ENCODE data around the gene INTS2. TPM values are rescaled to one million over a fixed set of nuclear protein-coding genes. Genes with fewer than 3 reads are reported as not detected.

The INTS2 gene
- polyA plus RNA-seq, 1 donor (not counting 4 experiments of a cell fraction or from before 2014, with no cell fraction given), result 10.4 TPM

DNA sequence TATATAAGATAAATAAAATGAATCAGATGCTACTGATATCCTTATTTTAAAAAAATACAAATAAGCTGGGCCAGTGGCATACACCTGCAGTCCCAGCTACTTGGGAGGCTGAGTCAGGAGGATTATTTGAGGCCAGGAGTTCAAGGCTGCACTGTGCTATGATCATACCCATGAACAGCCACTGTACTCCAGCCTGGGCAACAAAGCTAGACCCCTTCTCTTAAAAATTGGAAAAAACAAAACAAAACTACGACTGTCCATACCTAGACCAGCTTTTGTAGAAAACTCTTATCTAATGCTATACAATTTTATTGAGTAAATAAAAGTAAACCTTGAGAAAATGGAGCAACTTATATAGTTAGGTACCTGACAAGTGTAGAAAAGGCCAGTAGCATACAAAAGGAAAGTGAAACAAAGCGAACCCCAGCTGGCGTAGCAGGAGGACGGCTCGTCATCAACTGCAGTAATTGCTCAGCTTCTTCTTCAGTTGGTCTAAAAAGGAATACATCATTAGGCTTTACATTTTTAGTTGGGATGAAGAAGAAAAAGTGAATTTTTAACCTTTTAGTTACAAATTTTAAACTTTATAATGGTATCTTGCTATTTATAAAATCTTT lies 23.6 kb downstream of the INTS2 start:
- FAIRE-seq (no peak), DNase-seq (ENCODE audit: low read depth, low spot score) (no peak)
- H4K20me1 ChIP-seq (ENCODE audit: control insufficient read depth, extremely low read depth, insufficient read depth, low read length), result no peaks in the 10 kb centered on the region
- no peak overlapping the region for H3K4me2 ChIP-seq (ENCODE audit: control insufficient read depth, extremely low read depth, insufficient read depth, low read depth, low read length)
- no peaks in the 10 kb centered on the region for H3K79me2 ChIP-seq (ENCODE audit: control insufficient read depth, insufficient read depth, low read length)
- H3K9me1 ChIP-seq (ENCODE audit: control insufficient read depth, extremely low read depth, insufficient read depth, low read length), result no peaks in the 10 kb centered on the region
- no peak overlapping the region for H3K4me3 ChIP-seq (ENCODE audit: control insufficient read depth in 2 of 3, extremely low read depth in 1 of 3, insufficient read depth in 2 of 3, low read depth in 1 of 3, low read length in 3 of 3)
- TF ChIP-seq EZH2 (IDR thresholded peaks at IDR 0.05; ENCODE audit: low read length), result no peak
- TF ChIP-seq, protein P1, sequence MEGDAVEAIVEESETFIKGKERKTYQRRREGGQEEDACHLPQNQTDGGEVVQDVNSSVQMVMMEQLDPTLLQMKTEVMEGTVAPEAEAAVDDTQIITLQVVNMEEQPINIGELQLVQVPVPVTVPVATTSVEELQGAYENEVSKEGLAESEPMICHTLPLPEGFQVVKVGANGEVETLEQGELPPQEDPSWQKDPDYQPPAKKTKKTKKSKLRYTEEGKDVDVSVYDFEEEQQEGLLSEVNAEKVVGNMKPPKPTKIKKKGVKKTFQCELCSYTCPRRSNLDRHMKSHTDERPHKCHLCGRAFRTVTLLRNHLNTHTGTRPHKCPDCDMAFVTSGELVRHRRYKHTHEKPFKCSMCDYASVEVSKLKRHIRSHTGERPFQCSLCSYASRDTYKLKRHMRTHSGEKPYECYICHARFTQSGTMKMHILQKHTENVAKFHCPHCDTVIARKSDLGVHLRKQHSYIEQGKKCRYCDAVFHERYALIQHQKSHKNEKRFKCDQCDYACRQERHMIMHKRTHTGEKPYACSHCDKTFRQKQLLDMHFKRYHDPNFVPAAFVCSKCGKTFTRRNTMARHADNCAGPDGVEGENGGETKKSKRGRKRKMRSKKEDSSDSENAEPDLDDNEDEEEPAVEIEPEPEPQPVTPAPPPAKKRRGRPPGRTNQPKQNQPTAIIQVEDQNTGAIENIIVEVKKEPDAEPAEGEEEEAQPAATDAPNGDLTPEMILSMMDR (optimal IDR thresholded peaks at IDR 0.05 in 1 of 3, IDR thresholded peaks at IDR 0.05 in 1 of 3, conservative IDR thresholded peaks at IDR 0.05 in 1 of 3; ENCODE audit: extremely low read depth in 1 of 3, insufficient read depth in 2 of 3, low read length in 3 of 3), result no peak
- no peak overlapping the region for H3K9ac ChIP-seq (ENCODE audit: control insufficient read depth, extremely low read depth, insufficient read depth, low read length)
- H3K27me3 ChIP-seq (ENCODE audit: control insufficient read depth, extremely low read depth, insufficient read depth, low read length), result no peaks in the 10 kb centered on the region
- dilution Hi-C loops (cut with MboI; ENCODE audit: extremely low pct_ligation_motif_present, low sequenced_read_pairs), result no loop called here
- H2AFZ ChIP-seq (ENCODE audit: control insufficient read depth, low read length), result no peak overlapping the region
- peaks cover 7 to 14% of the 10 kb centered on the region in 2 experiments for H3K36me3 ChIP-seq (ENCODE audit: control insufficient read depth in 2 of 2, extremely low read depth in 1 of 2, insufficient read depth in 2 of 2, low read length in 2 of 2)
- H3K9me3 ChIP-seq (ENCODE audit: control insufficient read depth, low read depth, low read length), result no peaks in the 10 kb centered on the region
- H3K4me1 ChIP-seq (ENCODE audit: control insufficient read depth, extremely low read depth, insufficient read depth, low read length), result no peaks in the 10 kb centered on the region
- no peak overlapping the region for H3K27ac ChIP-seq (ENCODE audit: control insufficient read depth, insufficient read depth, low read length)

DNA sequence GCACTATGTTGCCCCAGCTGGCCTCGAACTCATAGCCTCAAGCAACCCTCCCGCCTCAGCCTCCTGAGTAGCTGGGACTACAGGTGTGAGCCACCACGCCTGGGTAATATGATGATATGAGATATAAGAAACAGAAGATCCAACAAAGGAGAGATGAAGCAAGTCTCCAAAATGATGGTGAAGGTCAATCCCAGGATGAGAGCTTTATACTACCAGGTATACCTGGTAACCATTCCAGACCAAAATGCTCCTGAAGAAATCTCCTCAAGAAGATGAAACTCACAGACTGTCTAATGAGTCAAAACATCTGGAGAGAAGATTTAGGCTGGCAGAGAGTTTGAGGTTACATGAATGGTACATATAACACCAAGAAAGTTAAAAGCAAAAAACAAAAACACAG lies 24.5 kb downstream of the INTS2 start:
- no peak for TF ChIP-seq EZH2 (IDR thresholded peaks at IDR 0.05; ENCODE audit: low read length)
- TF ChIP-seq, protein P1 (optimal IDR thresholded peaks at IDR 0.05 in 1 of 3, IDR thresholded peaks at IDR 0.05 in 1 of 3, conservative IDR thresholded peaks at IDR 0.05 in 1 of 3; ENCODE audit: extremely low read depth in 1 of 3, insufficient read depth in 2 of 3, low read length in 3 of 3), result no peak
- FAIRE-seq (no peak), DNase-seq (ENCODE audit: low read depth, low spot score) (no peak)
- no peaks in the 10 kb centered on the region for H3K9me3 ChIP-seq (ENCODE audit: control insufficient read depth, low read depth, low read length)
- no peaks in the 10 kb centered on the region for H3K27me3 ChIP-seq (ENCODE audit: control insufficient read depth, extremely low read depth, insufficient read depth, low read length)
- dilution Hi-C loops (cut with MboI; ENCODE audit: extremely low pct_ligation_motif_present, low sequenced_read_pairs), result no loop called here
- no peaks in the 10 kb centered on the region for H3K9me1 ChIP-seq (ENCODE audit: control insufficient read depth, extremely low read depth, insufficient read depth, low read length)
- peaks cover 7 to 16% of the 10 kb centered on the region in 2 experiments for H3K36me3 ChIP-seq (ENCODE audit: control insufficient read depth in 2 of 2, extremely low read depth in 1 of 2, insufficient read depth in 2 of 2, low read length in 2 of 2)
- no peaks in the 10 kb centered on the region for H3K4me1 ChIP-seq (ENCODE audit: control insufficient read depth, extremely low read depth, insufficient read depth, low read length)
- H3K4me2 ChIP-seq (ENCODE audit: control insufficient read depth, extremely low read depth, insufficient read depth, low read depth, low read length), result no peak overlapping the region
- no peak overlapping the region for H3K4me3 ChIP-seq (ENCODE audit: control insufficient read depth in 2 of 3, extremely low read depth in 1 of 3, insufficient read depth in 2 of 3, low read depth in 1 of 3, low read length in 3 of 3)
- H3K27ac ChIP-seq (ENCODE audit: control insufficient read depth, insufficient read depth, low read length), result no peak overlapping the region
- H3K9ac ChIP-seq (ENCODE audit: control insufficient read depth, extremely low read depth, insufficient read depth, low read length), result no peak overlapping the region
- no peaks in the 10 kb centered on the region for H3K79me2 ChIP-seq (ENCODE audit: control insufficient read depth, insufficient read depth, low read length)
- H4K20me1 ChIP-seq (ENCODE audit: control insufficient read depth, extremely low read depth, insufficient read depth, low read length), result no peaks in the 10 kb centered on the region
- H2AFZ ChIP-seq (ENCODE audit: control insufficient read depth, low read length), result no peak overlapping the region
